ENCODE data around the gene C16orf96.

DNA sequence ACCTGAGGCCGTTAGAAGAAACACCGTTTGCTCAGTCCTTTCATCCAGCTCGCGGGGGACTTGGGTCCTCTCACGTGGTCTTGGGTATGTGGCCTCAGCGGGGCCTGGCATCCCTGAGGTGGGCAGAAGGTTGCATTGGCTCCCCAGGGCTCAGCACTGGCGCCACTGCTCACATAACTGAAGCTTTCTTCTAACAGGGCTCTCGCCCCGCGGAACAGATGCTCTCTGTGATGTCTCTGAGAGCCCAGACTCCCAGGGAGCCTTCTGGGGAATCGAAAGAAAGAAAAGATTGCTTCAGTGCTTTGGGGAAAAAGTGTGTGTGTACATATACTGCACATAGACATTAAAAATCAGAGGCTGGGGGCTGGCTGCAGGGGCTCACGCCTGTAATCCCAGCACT, 78.6 kb downstream of the C16orf96 start:
- TF ChIP-seq STAT5B (CRISPR knock-in tag; IDR thresholded peaks at IDR 0.05), result no peak
- TF ChIP-seq RAD51 (IDR thresholded peaks at IDR 0.05; ENCODE audit: borderline replicate concordance), result no peak
- no peak for TF ChIP-seq ZNF850 (CRISPR knock-in tag; conservative IDR thresholded peaks at IDR 0.05)
- no peak for TF ChIP-seq DMAP1 (CRISPR knock-in tag; IDR thresholded peaks at IDR 0.05)
- no peak for TF ChIP-seq SYNCRIP (IDR thresholded peaks at IDR 0.05; ENCODE audit: insufficient read depth, low read depth, low read length)
- TF ChIP-seq, protein P1, sequence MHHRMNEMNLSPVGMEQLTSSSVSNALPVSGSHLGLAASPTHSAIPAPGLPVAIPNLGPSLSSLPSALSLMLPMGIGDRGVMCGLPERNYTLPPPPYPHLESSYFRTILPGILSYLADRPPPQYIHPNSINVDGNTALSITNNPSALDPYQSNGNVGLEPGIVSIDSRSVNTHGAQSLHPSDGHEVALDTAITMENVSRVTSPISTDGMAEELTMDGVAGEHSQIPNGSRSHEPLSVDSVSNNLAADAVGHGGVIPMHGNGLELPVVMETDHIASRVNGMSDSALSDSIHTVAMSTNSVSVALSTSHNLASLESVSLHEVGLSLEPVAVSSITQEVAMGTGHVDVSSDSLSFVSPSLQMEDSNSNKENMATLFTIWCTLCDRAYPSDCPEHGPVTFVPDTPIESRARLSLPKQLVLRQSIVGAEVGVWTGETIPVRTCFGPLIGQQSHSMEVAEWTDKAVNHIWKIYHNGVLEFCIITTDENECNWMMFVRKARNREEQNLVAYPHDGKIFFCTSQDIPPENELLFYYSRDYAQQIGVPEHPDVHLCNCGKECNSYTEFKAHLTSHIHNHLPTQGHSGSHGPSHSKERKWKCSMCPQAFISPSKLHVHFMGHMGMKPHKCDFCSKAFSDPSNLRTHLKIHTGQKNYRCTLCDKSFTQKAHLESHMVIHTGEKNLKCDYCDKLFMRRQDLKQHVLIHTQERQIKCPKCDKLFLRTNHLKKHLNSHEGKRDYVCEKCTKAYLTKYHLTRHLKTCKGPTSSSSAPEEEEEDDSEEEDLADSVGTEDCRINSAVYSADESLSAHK (CRISPR knock-in tag; IDR thresholded peaks at IDR 0.05; ENCODE audit: borderline replicate concordance), result no peak
- TF ChIP-seq PHF20 (CRISPR knock-in tag; IDR thresholded peaks at IDR 0.05), result no peak
- no peak for TF ChIP-seq ZNF337 (CRISPR knock-in tag; IDR thresholded peaks at IDR 0.05; ENCODE audit: borderline replicate concordance, low read depth)
- TF ChIP-seq TP53 (CRISPR knock-in tag; conservative IDR thresholded peaks at IDR 0.05), result no peak
- no peak for TF ChIP-seq ZNF510 (CRISPR knock-in tag; IDR thresholded peaks at IDR 0.05; ENCODE audit: low read depth)
- TF ChIP-seq, protein P2, sequence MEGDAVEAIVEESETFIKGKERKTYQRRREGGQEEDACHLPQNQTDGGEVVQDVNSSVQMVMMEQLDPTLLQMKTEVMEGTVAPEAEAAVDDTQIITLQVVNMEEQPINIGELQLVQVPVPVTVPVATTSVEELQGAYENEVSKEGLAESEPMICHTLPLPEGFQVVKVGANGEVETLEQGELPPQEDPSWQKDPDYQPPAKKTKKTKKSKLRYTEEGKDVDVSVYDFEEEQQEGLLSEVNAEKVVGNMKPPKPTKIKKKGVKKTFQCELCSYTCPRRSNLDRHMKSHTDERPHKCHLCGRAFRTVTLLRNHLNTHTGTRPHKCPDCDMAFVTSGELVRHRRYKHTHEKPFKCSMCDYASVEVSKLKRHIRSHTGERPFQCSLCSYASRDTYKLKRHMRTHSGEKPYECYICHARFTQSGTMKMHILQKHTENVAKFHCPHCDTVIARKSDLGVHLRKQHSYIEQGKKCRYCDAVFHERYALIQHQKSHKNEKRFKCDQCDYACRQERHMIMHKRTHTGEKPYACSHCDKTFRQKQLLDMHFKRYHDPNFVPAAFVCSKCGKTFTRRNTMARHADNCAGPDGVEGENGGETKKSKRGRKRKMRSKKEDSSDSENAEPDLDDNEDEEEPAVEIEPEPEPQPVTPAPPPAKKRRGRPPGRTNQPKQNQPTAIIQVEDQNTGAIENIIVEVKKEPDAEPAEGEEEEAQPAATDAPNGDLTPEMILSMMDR (CRISPR knock-in tag; IDR thresholded peaks at IDR 0.05), result no peak

Data from HepG2 (cell line).